ENCODE results near the gene KIF5C.

Gene KIF5C

GRCh38 chr2:148888003-148888501 lies 13.0 kb downstream of the KIF5C start:
- Histone ChIP-seq H3K9ac (ENCODE audit: low read length) (no peak overlapping the region), H3K4me3 (ENCODE audit: low read depth in 1 of 2, low read length in 2 of 2) (peak overlapping the region; percentile 31 to 34), H3K27ac (ENCODE audit: low read depth, low read length) (no peak overlapping the region), H3K4me1 (ENCODE audit: insufficient read depth, low read length) (no peaks in the 10 kb centered on the region), H3K36me3 (ENCODE audit: insufficient read depth, low read length) (no peaks in the 10 kb centered on the region), H3K27me3 (ENCODE audit: control insufficient read depth in 1 of 2, insufficient read depth in 2 of 2, low read length in 2 of 2) (peaks cover 0 to 11% of the 10 kb centered on the region in 2 donors), H3K9me3 (ENCODE audit: low read length) (peaks cover 6% of the 10 kb centered on the region)

- Histone ChIP-seq H3K27me3 (ENCODE audit: control insufficient read depth in 1 of 2, insufficient read depth in 2 of 2, low read length in 2 of 2) (peaks cover 0 to 11% of the 10 kb centered on the region in 2 donors), H3K27ac (ENCODE audit: low read depth, low read length) (no peak overlapping the region), H3K9ac (ENCODE audit: low read length) (no peak overlapping the region), H3K4me1 (ENCODE audit: insufficient read depth, low read length) (no peaks in the 10 kb centered on the region), H3K4me3 (ENCODE audit: low read depth in 1 of 2, low read length in 2 of 2) (no peak overlapping the region), H3K9me3 (ENCODE audit: low read length) (peaks cover 6% of the 10 kb centered on the region), H3K36me3 (ENCODE audit: insufficient read depth, low read length) (no peaks in the 10 kb centered on the region)
Measured at GRCh38 chr2:148888986-148889385, 14.0 kb downstream of the KIF5C start.

GRCh38 chr2:148893906-148894305 lies 18.9 kb downstream of the KIF5C start:
- Histone ChIP-seq H3K27me3 (ENCODE audit: control insufficient read depth in 1 of 2, insufficient read depth in 2 of 2, low read length in 2 of 2) (peaks cover 0 to 3% of the 10 kb centered on the region in 2 donors), H3K4me1 (ENCODE audit: insufficient read depth, low read length) (no peaks in the 10 kb centered on the region), H3K27ac (ENCODE audit: low read depth, low read length) (no peak overlapping the region), H3K9me3 (ENCODE audit: low read length) (peaks cover 6% of the 10 kb centered on the region), H3K4me3 (ENCODE audit: low read depth in 1 of 2, low read length in 2 of 2) (no peak overlapping the region), H3K36me3 (ENCODE audit: insufficient read depth, low read length) (no peaks in the 10 kb centered on the region), H3K9ac (ENCODE audit: low read length) (no peak overlapping the region)

- Histone ChIP-seq H3K27me3 (ENCODE audit: control insufficient read depth in 1 of 2, insufficient read depth in 2 of 2, low read length in 2 of 2) (no peaks in the 10 kb centered on the region), H3K27ac (ENCODE audit: low read depth, low read length) (no peak overlapping the region)
Measured at GRCh38 chr2:148896136-148896535, 21.1 kb downstream of the KIF5C start.

GRCh38 chr2:148899638-148900318 lies 24.8 kb downstream of the KIF5C start:
- no peaks in the 10 kb centered on the region for H3K27me3 ChIP-seq (ENCODE audit: control insufficient read depth in 1 of 2, insufficient read depth in 2 of 2, low read length in 2 of 2)
- H3K9me3 ChIP-seq (ENCODE audit: low read length), result no peaks in the 10 kb centered on the region
- no peaks in the 10 kb centered on the region for H3K4me1 ChIP-seq (ENCODE audit: insufficient read depth, low read length)
- no peak overlapping the region for H3K4me3 ChIP-seq (ENCODE audit: low read depth in 1 of 2, low read length in 2 of 2)
- no peak overlapping the region for H3K9ac ChIP-seq (ENCODE audit: low read length)
- no peaks in the 10 kb centered on the region for H3K36me3 ChIP-seq (ENCODE audit: insufficient read depth, low read length)
- no peak overlapping the region for H3K27ac ChIP-seq (ENCODE audit: low read depth, low read length)

More at GRCh38 chr2:148896136-148896535, 21.1 kb downstream of the KIF5C start:
- Histone ChIP-seq H3K36me3 (ENCODE audit: insufficient read depth, low read length) (no peaks in the 10 kb centered on the region), H3K9ac (ENCODE audit: low read length) (no peak overlapping the region), H3K9me3 (ENCODE audit: low read length) (peaks cover 6% of the 10 kb centered on the region), H3K4me1 (ENCODE audit: insufficient read depth, low read length) (no peaks in the 10 kb centered on the region), H3K4me3 (ENCODE audit: low read depth in 1 of 2, low read length in 2 of 2) (no peak overlapping the region)

- no peaks in the 10 kb centered on the region for H3K27me3 ChIP-seq (ENCODE audit: control insufficient read depth in 1 of 2, insufficient read depth in 2 of 2, low read length in 2 of 2)
- no peaks in the 10 kb centered on the region for H3K9me3 ChIP-seq (ENCODE audit: low read length)
- no peak overlapping the region for H3K9ac ChIP-seq (ENCODE audit: low read length)
- no peaks in the 10 kb centered on the region for H3K36me3 ChIP-seq (ENCODE audit: insufficient read depth, low read length)
- no peak overlapping the region for H3K4me3 ChIP-seq (ENCODE audit: low read depth in 1 of 2, low read length in 2 of 2)
- H3K27ac ChIP-seq (ENCODE audit: low read depth, low read length), result no peak overlapping the region
- H3K4me1 ChIP-seq (ENCODE audit: insufficient read depth, low read length), result no peaks in the 10 kb centered on the region
Measured at GRCh38 chr2:148900350-148900837, 25.4 kb downstream of the KIF5C start.

GRCh38 chr2:148901142-148901541 lies 26.1 kb downstream of the KIF5C start:
- H3K4me3 ChIP-seq (ENCODE audit: low read depth in 1 of 2, low read length in 2 of 2), result no peak overlapping the region
- H3K9me3 ChIP-seq (ENCODE audit: low read length), result no peaks in the 10 kb centered on the region
- no peak overlapping the region for H3K27ac ChIP-seq (ENCODE audit: low read depth, low read length)
- H3K4me1 ChIP-seq (ENCODE audit: insufficient read depth, low read length), result no peaks in the 10 kb centered on the region
- no peak overlapping the region for H3K9ac ChIP-seq (ENCODE audit: low read length)
- H3K36me3 ChIP-seq (ENCODE audit: insufficient read depth, low read length), result no peaks in the 10 kb centered on the region
- no peaks in the 10 kb centered on the region for H3K27me3 ChIP-seq (ENCODE audit: control insufficient read depth in 1 of 2, insufficient read depth in 2 of 2, low read length in 2 of 2)

GRCh38 chr2:148902798-148903197 lies 27.8 kb downstream of the KIF5C start:
- Histone ChIP-seq H3K27ac (ENCODE audit: low read depth, low read length) (no peak overlapping the region), H3K4me1 (ENCODE audit: insufficient read depth, low read length) (no peaks in the 10 kb centered on the region), H3K27me3 (ENCODE audit: control insufficient read depth in 1 of 2, insufficient read depth in 2 of 2, low read length in 2 of 2) (no peaks in the 10 kb centered on the region), H3K36me3 (ENCODE audit: insufficient read depth, low read length) (no peaks in the 10 kb centered on the region), H3K9ac (ENCODE audit: low read length) (no peak overlapping the region), H3K9me3 (ENCODE audit: low read length) (no peaks in the 10 kb centered on the region), H3K4me3 (ENCODE audit: low read depth in 1 of 2, low read length in 2 of 2) (no peak overlapping the region)

- H3K9ac ChIP-seq (ENCODE audit: low read length), result no peak overlapping the region
- no peaks in the 10 kb centered on the region for H3K27me3 ChIP-seq (ENCODE audit: control insufficient read depth in 1 of 2, insufficient read depth in 2 of 2, low read length in 2 of 2)
- no peak overlapping the region for H3K4me3 ChIP-seq (ENCODE audit: low read depth in 1 of 2, low read length in 2 of 2)
- H3K4me1 ChIP-seq (ENCODE audit: insufficient read depth, low read length), result no peaks in the 10 kb centered on the region
- no peaks in the 10 kb centered on the region for H3K36me3 ChIP-seq (ENCODE audit: insufficient read depth, low read length)
- no peak overlapping the region for H3K27ac ChIP-seq (ENCODE audit: low read depth, low read length)
- no peaks in the 10 kb centered on the region for H3K9me3 ChIP-seq (ENCODE audit: low read length)
Measured at GRCh38 chr2:148903294-148903693, 28.3 kb downstream of the KIF5C start.

- Histone ChIP-seq H3K27me3 (ENCODE audit: control insufficient read depth in 1 of 2, insufficient read depth in 2 of 2, low read length in 2 of 2) (no peaks in the 10 kb centered on the region), H3K4me1 (ENCODE audit: insufficient read depth, low read length) (no peaks in the 10 kb centered on the region), H3K36me3 (ENCODE audit: insufficient read depth, low read length) (no peaks in the 10 kb centered on the region), H3K27ac (ENCODE audit: low read depth, low read length) (no peak overlapping the region), H3K4me3 (ENCODE audit: low read depth in 1 of 2, low read length in 2 of 2) (no peak overlapping the region), H3K9ac (ENCODE audit: low read length) (no peak overlapping the region), H3K9me3 (ENCODE audit: low read length) (no peaks in the 10 kb centered on the region)
Measured at GRCh38 chr2:148903979-148904378, 29.0 kb downstream of the KIF5C start.

- no peaks in the 10 kb centered on the region for H3K4me1 ChIP-seq (ENCODE audit: insufficient read depth, low read length)
- H3K4me3 ChIP-seq (ENCODE audit: low read depth in 1 of 2, low read length in 2 of 2), result no peak overlapping the region
- no peaks in the 10 kb centered on the region for H3K9me3 ChIP-seq (ENCODE audit: low read length)
- no peak overlapping the region for H3K27ac ChIP-seq (ENCODE audit: low read depth, low read length)
- H3K36me3 ChIP-seq (ENCODE audit: insufficient read depth, low read length), result no peaks in the 10 kb centered on the region
- H3K9ac ChIP-seq (ENCODE audit: low read length), result no peak overlapping the region
- H3K27me3 ChIP-seq (ENCODE audit: control insufficient read depth in 1 of 2, insufficient read depth in 2 of 2, low read length in 2 of 2), result no peaks in the 10 kb centered on the region
Measured at GRCh38 chr2:148906124-148906523, 31.1 kb downstream of the KIF5C start.
